GM12873 (cell line): Measurements from ENCODE around the gene TRABD.
A peak's percentile ranks its signal among the peaks of the same experiment; 100 is the strongest.

ENCODE experiments used
- TF ChIP-seq, protein P1 (sequence below): IDR thresholded peaks from 2 replicates; pipeline ENCODE4 v1.5.1; 2012; ENCODE audit warnings: low read depth, mild to moderate bottlenecking, moderate library complexity, low read length, control low read depth; ENCODE audit not compliant: insufficient read depth; ENCODE audit errors: missing control alignments

TRABD gene

DNA sequence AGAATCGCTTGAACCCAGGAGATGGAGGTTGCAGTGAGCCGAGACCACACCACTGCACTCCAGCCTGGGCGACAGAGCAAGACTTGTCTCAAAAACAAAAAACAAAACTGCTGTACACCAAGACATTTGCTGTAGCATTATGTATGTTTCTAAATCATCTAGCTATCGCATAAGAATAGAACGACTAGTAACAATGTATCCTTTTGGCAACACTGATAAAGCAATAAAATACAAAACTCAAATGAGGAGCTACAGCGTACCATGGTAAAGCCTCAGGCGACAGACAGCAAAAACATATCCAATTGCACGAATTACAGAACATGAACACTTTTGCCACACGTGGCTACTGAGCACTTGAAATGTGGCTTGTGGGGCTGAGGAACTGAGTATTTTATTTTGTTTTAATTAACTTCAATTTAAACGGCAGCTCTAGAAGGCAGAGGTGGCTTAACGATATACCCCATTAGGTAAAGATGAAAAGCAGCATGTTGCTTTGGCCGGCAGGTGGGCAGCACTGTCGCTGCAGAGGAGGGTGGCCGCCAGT, 56.8 kb downstream of the TRABD start:
- TF ChIP-seq, protein P1, sequence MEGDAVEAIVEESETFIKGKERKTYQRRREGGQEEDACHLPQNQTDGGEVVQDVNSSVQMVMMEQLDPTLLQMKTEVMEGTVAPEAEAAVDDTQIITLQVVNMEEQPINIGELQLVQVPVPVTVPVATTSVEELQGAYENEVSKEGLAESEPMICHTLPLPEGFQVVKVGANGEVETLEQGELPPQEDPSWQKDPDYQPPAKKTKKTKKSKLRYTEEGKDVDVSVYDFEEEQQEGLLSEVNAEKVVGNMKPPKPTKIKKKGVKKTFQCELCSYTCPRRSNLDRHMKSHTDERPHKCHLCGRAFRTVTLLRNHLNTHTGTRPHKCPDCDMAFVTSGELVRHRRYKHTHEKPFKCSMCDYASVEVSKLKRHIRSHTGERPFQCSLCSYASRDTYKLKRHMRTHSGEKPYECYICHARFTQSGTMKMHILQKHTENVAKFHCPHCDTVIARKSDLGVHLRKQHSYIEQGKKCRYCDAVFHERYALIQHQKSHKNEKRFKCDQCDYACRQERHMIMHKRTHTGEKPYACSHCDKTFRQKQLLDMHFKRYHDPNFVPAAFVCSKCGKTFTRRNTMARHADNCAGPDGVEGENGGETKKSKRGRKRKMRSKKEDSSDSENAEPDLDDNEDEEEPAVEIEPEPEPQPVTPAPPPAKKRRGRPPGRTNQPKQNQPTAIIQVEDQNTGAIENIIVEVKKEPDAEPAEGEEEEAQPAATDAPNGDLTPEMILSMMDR, result no peak

DNA sequence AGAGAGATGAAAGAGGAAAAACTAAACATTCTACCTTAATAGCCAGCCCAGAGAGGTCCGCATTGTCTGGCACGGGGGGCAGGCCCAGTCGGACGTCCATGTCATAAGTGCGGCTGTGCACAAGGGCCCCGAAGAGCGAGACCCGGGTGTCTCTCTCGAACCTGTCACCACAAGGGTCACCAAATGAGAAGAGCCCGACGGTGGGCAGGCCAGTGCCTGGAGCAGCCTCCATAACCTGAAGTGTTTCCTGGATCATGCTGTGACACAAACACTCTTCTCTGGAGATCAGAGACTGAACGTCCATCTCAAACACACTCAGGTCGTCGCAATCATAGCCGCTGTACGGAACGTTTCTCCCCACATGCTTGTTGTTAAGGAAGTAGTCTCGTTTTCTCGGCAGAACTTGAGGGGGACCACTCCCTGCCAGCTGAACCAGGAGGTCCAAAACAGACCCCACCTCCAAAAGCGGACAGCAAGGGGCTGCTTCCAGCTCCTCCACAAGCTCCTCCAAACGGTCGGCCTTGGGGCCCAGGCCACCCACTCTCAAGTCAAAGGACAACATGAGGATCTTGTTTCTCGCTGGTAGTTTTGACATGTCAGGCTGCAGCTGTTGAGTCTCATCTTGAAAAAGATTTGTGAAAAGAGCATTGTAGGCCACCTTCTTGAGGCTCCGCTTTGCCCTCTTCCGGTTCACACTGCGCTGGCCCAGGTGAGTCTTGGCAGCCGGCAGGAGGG, 58.1 kb downstream of the TRABD start:
- TF ChIP-seq, protein P1, result no peak

DNA sequence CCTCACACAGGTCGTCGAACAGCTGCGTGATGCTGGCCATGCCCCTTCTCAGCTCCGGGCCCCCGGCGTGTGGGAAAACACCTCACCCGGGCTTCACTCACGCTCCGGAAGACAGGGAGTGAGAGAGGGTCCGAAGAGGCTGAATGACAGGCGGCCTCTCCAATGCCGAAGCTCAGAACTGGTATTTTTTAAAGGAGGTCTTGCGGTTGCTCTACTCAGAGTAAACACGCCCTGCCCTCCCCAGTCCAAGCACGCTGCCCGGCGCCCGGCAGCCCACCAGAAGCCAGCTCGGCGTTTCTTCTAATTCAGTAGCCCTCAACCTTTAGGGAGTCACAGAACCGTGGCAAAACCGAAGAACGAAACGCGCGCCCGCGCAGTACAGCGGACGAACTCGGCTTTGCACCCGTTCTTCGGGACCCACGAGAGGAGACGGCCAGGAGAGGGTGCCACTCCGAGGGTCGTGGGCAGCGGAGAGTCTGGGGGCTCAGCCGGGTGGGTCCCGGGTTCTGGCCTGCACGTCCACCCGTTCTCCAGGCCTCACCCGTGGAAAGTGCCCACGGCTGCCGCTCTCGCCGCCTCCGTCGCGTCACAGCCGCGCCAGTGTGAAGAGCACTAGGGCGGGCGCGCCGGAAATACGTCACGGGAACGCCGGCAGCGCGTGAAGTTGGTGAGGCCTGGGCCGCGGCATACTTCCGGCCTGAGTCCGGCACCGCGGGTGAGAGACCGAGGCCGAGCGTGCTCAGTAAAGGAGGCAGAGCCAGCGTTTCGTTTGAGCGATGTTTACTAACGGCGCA, 58.9 kb downstream of the TRABD start, which contains the start of gene TUBGCP6:
TSS of gene TUBGCP6 (minus strand) at position 604 of the 794 bp plus-strand sequence. CDS start at position 40, 564 bp downstream.
- TF ChIP-seq, protein P1, result peak; percentile 35

DNA sequence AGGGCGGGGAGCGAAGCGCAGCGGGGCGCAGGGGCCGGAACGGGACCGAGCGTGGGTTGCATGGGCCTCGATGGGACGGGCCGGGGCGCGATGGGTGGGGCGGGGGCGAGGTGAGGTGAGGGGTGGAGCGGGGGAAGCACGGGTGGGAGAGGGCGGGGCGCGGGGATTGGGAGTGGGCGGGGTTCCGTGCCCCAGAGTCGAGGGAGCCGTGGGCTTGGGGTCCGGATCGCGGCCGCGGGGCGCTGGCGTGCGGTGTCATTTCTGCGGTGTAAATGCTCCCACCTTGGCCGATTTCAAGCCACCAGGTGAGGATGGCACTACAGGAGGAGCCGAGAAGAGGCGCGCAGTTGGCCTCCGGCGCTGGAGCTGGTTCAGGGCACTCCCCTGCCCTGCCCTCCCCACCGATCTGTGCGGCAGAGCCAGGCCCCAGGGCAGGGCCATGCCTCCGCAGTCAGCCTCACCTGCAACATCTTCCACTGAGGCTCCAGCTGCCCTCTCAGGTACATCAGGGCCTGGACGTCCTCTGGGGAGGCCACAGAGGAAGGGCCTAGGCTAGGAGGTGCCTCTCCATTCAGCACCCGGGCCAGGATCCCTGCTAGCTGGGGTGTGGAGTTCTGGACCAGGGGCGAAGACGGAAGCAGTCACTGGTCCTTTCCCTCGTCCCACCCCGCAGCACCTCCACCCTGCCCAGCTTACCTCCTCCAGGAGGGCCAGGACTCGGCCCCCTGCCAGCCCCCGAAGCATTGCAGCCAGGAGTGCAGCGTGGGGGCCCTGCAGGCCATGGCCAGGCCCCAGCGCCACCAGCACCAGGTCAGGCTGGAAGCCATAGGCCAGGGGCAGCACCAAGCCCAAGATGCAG, 59.7 kb downstream of the TRABD start:
- TF ChIP-seq, protein P1, result no peak

DNA sequence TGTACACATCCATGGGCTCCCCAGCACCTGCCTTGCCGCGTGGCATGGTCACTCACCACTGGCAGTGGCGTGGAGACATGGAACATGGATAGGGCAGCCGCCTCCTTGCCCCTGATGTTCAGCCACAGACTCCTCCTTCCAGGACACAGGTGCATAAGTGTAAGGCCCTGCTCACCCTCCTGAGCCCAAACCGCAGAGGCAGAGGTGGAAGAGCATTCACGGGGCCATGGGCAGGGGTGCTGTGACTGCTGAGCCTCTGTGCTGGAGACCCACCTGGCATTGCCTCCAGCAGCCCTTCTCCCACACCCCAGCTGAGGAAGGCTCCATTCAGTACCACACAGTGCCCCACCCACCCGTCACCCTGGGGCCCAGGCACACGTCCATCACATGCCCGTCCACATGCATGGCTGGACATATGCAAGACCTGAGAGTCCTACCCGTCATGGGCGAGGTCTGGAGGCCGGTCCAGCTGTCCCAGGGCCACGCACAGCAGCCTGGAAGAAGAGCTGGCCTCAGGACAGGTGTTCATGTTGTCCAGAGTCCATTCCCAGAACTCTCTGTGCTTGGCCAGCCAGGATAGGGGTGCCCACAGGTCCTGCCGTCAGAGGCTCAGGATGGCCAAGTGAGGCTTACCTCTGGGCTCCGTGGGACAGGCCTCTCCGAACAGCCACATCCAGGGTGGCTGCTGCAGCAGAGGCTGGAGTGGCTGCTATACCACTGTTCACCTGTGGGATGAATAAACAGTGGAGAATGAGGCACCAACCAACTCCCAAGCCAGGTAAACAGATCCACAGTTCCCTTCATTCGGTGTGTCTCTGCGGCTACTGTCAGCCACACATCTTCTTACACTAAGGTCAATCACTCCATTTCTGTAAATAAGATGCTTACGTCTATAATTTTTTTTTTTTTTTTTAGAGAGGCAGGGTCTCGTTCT, 60.8 kb downstream of the TRABD start:
- TF ChIP-seq, protein P1, result peak; percentile 38

DNA sequence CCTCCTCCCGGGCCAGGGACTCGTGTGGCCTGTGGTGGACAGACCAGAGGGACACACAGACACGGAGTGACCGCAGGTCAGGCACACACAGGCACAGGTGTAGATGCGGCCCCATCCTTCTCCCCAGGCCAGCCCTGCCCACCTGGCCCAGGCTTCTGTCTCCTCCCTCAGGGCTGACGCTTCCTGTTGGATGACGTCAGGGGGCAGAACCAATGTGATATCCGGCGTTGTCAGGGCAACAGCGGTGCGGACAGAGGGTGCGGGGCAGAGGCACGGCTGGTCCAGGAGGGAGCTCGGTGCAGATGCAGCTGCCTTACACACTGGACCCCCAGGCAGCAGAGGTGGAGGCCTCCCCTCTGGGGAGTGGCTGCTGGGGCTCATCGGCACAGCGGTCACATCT, 62.0 kb downstream of the TRABD start:
- TF ChIP-seq, protein P1, result no peak
